Dermis microvascular lymphatic vessel endothelial cell (primary cell): Measurements from ENCODE around the gene OGFR. TPM values are rescaled to one million over a fixed set of nuclear protein-coding genes. Genes with fewer than 3 reads are reported as not detected.
A peak's percentile ranks its signal among the peaks of the same experiment; 100 is the strongest.

Experiments
- DNase-seq, 2 donors: peaks; one replicate each; pipeline versions ENCODE4 v3.0.0 to v3.0.0-alpha.2; 2010; ENCODE audit warnings: low read depth in 2 of 2
- total RNA-seq: library from RNA; depleted of rRNA; stranded (reverse); fragments of >200 nt; gene quantifications from 2 replicates; pipeline ENCODE4 v1.2.1, GENCODE V29; 2014

OGFR gene
- total RNA-seq, 1 donor from 2014 or later, result 18.2 TPM

DNA sequence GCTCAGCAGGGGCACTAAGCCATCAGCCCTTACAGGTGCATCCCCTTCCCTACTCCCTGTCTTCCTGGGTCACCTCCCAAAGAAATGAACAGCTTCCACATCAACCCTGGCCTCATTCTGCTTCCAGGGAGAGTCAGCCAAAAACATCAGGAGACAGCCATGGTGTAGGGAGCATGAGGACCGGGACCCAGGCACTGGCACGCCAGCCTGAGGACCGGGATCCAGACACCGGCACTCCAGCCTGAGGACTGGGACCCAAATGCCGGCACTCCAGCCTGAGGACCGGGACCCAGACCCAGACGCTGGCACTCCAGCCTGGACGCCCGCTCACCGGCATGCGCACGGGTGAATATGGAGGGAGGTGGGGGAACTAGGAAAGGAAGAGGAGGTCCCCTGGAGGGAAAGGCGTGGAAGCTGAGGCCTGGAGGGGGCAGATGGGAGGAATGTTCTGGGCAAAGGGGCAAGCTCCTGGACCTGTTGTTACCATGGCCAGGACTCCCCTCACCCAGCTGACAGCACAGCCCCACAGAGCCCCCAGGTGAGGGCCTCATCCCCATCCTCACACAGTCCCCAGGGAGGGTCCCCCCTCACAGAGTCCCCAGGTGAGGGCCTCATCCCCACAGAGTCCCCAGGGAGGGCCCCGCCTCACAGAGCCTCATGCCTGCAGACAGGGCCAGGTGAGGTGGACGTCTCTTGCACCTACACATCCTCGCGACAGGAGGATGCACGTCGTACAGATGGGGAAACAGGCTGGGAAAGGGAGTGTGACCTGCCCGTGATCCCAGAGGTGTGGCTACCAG is 34.3 kb upstream of the OGFR start:
- DNase-seq, result no peak

DNA sequence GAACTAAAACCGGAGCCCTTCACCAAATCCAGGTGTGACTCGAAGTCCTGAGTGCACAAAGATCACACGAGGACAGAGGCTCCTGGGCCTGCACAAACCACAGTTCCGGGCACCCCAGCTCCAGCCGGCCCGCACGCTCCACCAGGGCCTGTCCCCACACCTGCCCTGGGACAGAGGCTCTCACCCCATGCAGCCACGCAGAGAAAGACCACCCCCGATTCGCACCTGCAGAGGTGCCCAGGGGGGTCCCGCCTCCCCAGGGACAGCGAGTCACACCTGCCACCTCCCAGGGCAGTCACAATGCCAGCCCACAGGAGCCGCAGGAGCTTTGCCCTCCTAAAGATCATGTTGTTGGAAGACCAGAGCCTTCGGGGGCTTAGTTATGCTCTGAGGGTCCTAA is 33.7 kb upstream of the OGFR start:
- DNase-seq, result no peak

DNA sequence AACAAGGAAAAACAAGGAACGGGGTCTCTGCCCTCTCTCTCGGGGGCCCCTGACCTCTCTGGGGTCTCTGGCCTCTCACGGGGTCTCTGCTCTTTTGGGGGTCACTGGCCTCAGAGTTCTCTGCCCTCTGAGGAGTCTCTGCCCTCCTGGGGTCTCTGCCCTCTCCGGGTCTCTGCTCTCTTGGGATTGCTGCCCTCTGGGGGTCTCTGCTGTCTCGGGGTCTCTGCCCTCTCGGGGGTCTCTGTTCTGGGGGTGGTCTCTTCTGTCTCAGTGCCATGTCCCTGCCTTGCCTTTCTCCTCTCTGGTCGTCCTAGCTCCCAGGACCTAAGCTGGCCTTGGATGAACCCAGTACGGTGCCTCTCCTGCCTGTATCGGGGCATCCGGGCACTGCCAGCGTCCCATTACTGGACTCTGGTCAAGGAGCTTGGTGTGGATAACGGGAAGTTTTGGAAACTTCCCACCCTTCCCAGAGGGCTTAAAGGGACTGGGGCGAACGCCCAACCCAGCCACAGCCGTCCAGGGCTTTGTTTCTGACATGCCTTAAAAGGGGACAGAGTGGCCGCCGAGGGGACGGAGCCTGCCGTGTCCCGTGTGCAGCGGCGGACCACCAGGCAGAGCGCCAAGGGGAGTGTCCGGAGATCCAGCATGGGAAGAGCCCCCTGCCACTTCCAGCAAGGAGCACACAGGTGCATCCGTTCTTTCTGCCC is 33.1 kb upstream of the OGFR start:
- no peak for DNase-seq

DNA sequence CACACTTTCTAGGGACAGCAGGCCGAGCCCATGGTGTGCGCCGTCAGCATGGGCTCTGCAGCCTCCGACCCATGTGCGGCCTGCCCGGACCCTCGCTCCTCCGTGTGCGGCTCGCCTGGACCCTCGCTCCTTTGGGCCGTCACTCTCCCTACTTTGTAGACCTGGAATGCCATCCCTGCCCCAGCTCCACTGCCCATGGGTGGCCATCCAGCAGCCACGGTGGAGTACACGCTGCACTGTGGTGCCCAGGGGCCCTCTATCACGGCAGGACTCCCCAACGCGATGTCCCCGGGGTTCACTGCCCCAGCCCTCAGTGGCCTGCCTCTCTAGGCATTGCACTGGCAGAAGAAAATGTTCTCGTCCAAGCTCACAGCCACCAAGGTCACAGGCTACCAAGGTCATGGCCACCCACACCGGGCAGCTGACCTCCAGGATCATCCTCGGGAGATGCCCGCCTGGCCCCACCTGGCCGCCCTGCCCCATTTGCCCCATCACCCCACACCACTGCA is 32.5 kb upstream of the OGFR start:
- DNase-seq, result no peak

DNA sequence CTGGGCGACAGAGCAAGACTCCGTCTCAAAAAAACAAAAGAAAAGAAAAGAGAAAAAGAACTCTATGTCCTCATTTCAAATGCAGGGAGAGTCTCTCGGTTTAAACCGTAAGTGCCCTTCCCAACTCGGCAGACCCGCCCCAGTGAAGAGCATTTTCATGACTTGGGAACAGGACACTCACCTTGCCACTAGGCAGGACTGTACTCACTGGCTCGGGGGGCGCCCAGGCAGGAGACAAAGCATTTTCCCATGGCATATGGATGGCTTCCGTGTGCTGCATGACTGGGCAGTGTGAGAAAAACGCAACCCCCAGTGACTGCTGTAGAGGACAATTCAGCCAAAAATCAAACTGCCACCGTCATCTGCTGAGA is 32.0 kb upstream of the OGFR start:
- DNase-seq, result no peak

DNA sequence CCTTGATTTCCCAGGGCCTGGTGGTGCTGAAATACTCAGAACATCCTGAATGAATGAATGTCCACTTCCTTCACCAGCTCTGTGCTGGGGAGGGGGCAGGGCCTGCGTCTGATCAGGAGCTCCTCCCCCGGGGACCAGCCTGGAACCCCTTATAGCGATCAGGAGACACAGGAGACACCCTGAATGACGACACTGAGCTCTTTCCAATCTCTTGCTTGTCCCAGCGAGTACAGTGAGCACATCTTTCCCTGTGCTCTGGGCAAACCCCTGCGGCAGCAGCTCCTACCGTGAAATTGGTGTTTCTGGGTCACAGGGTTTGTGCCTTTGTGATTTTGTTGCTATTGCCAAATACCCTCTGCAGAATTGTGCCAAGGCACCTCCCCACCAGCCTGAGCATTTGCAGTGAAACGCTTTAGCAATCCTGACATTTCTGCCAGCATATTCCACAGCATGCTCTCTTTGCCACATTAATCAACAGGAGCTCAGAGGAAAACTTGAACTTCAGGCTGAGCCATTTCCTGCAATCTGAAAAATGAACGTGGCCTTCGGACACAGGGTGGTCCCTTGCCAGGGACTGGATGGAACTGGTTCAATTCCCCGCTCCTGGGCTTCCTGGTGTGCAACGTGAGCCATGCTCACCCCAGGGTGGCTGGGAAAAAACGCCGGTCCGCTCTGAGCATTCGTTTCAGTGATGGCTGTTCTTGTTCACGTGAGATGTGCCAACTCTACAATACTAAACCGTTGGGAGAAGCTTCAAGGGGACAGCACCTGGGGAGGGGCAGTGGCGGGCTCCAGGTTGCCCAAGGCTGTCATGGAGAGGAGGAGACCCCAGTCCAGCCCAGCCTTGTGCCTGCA is 31.4 kb upstream of the OGFR start:
- peak in 1 of 2 donors; percentile 47 for DNase-seq

DNA sequence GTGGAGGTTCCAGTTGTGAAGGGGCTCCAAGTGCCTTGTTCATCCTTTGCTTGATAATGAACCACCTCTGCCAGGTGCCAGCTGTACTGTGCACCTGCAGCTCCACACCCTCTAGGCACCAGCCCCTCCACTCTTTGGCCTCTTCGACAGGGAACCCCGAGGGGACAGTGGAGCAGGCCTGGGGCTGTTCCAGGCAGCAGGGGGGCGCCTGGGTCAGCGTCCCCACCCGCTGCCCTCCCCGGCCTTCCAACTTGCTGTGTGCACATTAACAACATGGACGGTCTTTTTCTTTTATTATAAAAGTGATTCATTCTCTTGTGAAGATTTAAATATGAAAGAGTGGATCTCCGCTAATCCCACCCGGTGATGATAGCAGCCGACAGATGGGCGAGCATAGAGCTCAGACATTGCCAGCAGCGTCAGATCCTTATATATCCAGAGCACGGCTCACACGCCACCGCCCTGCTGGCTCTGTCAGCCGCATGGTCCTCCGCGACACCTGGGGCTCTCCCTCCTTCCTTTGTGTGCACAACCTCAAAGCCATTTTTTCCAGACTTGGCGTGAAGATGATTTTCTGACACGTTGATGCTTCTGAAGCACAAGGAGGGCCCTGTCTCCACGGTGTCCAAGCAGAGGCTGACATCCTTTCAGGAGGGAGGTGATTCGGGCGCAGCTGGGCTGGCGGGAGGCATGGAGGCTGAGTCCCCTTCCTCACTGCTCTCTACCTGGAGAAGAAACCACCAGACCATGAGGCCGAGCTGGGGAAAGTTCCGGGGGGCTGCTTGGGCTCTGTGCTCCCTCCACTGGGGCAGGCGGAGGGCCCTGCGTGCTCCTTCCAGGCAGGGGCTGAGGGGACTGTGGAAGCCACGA is 30.6 kb upstream of the OGFR start:
- DNase-seq, result no peak

DNA sequence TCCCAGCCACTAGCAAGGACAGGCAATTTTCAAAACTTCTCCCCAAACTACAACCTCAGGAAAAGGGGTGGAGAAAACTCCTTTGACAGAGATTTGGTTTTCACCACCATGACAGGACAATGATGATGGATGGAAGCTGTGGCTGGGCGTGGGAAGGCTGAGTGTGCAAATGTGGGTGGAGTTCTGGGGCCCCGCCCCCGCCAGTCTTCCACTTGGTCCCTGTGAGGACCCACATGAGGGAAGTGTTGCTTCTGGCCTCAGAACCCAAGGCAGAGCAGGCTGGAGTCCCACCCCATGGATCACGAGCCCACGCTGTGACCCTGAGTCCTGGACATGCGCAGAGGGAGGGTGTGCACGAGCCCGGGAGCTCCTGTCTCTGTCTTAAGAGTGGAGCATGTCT is 29.9 kb upstream of the OGFR start:
- no peak for DNase-seq

DNA sequence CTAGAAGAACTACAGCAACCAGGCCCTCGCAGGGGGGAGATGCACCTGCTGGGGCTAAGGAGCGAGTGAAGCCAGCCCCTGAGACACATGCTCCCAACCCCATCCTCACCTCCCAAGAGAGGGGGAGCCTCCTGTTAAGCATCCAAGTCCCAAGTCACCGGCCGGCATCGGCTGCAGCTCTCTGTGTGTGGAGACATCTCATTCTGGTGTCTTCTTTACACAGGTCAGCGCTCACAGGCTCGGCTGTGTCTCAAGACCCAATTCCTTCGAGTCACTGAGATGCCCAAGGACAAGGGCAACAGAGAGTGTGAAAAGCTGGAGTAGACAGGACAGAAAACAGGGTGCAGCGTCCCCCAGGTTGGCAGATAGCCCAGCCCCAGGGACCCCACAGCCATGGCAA is 29.4 kb upstream of the OGFR start:
- DNase-seq, result no peak

DNA sequence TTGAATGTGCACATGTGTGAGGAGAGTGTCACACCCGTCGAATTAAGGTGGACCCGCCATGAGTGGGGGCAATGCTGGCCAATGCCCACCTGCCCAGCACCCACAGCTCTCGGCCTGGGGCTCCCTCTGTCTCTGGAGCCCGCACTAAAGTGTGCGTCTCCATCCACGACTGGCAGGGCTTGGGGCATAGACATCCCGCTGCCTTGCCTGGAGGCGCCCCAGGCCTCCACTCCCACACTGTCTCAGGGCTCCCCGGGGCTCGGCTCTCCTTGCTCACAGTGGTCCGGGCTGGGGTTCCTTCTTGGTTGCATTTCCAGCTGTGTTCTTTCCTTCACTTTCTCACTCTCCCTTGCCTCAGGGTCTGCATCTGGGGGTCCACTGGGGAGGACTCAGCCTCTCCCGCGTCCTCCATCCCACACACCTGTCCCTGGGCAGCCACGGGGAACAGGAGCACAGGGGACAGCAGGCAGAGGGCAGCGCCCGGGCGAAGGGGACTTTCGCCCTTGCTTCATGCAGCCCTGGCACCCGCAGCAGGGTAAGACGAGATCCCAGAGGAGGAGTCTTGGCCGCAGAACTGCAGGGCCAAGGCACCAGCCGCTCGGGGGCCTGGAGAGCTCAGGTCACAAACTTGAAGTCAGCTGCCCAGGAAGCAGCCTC is 28.5 kb upstream of the OGFR start:
- no peak for DNase-seq

DNA sequence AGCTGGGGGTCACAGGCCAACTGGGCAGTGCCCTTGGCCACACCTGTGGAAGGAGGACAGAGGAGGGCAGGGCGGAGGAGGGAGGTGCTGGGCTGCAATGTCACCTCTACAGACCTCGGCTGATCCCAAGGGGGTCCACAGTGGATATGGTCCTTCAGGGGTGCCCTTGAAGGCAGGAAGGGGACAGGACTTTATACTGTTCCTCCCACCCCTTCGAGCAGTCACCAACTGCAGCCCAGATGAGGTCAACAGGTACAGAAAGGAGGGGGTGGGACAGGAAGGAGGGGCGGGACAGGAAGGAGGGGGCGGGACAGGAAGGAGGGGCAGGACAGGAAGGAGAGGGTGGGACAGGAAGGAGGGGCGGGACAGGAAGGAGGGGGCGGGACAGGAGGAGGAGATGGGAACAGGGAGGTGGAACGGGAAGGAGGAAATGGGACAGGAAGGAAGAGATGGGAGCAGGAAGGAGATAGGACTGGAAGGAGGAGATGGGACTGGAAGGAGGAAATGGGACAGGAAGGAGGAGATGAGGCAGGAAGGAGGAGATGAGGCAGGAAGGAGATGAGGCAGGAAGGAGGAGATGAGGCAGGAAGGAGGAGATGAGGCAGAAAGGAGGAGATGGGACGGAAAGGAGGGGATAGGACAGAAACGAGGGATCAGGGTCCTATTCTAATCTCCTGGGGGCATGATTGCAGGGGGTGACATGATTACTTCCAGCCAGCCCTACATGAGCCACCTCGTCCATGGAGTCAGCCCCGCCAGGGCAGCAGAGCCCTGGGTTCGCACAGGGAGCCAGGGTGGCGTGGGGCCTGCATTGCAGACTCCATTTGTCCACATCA is 27.7 kb upstream of the OGFR start:
- DNase-seq, result no peak

DNA sequence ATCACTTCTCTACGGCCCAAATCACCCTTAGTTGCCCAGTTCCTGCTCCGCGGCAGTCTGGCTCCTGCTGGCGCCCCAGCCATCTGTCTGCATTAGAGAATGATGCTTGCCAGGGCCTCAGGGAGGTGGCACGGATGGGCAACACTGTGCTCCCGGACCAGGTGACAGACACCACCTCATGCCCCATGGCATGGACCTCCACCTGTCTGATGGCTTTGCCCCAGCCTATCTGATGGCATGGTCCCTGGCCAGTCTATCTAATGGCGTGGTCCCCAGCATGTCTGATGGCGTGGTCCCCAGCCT is 27.2 kb upstream of the OGFR start:
- DNase-seq, result no peak

DNA sequence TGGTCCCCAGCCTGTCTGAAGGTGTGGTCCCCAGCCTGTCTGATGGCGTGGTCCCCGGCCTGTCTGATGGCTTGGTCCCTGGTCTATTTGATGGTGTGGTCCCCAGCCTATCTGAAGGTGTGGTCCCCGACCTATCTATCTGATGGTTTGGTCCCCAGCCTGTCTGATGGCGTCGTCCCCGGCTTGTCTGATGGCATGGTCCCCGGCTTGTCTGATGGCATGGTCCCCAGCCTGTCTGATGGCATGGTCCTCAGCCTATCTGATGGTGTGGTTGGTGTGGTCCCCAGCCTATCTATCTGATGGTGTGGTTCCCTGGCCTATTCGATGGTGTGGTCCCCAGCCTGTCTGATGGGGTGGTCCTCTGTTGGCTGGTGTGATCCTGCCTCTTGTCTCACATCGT is 26.6 kb upstream of the OGFR start:
- DNase-seq, result no peak

DNA sequence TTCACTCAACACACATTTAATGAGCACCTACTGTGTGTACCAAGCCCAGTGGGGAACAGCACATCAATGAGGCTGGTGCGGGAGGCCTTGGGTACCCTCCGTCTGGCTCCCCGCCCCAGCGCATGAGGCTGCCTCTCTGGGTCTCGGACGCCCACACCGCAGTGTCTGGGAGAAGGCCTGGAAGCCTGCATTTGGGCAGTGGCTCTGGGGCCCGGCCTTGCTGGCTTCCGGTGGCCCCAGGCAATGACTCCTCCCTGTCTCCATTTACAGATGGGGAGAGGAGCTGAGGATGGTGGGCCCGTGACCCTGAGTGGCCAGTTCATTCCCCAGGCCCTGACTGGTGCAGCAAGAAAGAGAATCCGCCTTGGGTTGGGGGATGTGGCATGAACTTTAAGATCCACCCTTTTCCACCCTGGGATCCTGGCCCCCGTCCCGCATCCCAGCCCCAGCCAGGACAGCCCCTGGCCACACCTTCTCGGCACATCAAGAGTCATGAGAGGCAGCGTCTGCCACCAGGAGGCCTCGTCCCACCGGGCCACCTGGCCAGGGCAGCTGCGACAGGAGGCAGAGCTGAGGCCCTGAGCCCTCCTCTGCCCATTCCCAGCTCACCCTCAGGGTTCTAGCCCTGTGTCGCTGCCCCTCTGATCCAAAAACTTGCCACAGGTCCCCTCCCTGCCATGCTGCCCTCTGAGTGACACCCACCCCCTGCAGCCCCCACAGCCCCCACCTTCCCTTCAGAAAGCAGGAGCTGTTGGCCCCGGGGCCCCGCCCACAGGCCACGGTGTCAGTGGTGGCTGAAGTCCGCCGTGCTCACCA is 25.8 kb upstream of the OGFR start:
- DNase-seq, result no peak

DNA sequence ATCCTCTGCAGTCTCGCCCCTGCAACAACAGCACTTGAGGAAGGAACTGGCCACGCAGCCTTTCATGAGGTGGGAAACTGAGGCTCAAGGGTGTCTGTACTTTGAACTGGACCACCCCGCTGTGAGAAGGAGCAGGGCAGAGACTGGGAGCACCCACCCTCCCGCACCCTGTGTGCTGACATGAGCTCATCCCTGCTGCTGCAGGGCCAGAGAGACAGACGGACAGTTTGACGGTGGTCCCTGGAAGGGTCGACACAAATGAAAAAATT is 25.3 kb upstream of the OGFR start:
- DNase-seq, result no peak

DNA sequence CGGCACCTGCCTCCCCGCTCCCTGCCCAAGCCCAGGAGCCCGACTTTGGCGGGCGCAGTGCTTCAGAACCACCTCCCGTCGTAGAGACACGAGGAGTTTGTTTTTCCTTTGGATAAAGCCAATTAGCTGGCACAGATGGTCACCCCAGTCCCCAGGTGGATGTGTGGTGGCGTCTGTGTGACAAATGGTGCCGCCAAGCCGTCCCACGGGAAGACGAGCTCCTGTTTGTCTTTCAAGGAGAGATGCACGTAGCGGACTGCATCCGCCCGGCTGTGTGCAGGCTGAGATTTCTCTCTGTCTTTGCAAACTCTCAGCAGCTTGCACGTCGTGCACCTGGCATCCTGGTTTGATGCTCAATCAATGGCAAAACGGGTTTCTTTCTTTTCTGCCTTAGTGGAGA is 24.4 kb upstream of the OGFR start:
- no peak for DNase-seq

DNA sequence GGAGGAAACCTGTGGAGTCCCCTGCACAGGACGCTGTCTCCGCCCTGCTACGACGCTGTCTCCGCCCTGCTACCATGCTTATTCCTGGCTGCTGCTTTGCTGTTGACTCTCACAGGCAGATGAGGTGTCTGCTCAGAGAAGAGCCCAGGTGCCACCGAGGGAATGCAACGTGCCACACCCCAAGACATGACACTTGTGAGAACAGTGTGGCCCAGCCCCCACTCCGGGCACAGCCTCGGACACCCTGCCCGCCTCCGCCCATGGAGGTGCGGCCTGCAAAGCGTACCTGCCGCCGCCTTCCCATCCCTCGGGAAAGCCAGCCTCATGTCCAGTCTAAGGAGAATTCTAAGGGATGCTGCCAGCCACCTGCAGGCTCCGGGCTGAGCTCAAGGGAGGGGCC is 23.9 kb upstream of the OGFR start:
- no peak for DNase-seq

DNA sequence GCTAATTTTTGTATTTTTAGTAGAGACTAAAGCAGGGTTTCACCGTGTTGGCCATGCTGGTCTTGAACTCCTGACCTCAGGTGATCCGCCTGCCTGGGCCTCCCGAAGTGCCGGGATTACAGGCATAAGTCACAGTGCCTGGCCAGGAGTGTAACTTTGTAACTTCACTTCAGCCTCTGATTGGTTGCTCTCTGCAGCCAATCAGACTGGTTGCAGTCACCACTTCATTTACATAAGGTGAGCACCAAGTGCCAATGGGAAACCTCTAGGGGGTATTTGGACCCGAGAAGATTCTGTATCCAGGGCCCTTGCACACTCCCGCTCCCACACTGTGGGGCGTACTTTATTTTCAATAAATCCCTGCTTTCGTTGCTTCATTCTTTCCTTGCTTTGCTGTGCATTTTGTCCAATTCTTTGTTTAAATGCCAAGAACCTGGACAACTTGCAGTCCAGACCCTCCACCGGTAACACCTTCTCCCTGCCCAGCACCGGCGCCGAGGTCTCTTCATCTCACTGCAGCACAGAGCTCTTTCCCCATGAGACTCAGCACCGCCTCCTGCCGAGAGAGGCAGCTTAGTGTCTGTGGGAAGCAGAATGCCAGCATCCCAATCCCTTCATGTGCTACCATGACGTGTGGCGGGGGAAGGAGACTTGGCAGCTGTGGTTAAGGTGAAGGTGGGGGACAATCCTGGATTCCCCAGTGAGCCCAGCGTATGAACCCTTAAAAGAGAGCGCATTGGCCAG is 22.3 kb upstream of the OGFR start:
- peak in 1 of 2 donors; percentile 24 for DNase-seq

DNA sequence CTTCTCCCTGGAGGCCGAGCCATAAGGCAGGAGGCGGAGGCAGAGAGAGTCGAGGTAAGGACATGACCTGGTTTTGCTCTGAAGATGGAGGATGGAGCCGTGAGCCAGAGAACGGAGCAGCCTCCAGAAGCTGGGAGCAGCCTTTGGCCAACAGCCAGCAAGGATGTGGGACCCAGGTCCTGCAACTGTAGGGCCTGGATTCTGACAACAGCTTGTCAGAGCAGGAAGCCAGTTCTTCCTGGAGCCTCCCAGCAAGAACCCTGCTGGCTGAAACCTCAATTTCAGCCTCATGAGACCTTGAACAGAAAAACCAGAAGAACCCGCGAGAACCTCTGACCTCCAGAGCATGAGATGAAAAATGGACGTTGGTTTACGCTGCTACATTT is 21.7 kb upstream of the OGFR start:
- DNase-seq, result peak in 1 of 2 donors; percentile 39
